GM12864 (cell line): ENCODE measurements around the gene TWF2.

Source experiments
- DNase-seq: peaks from one replicate; pipeline ENCODE4 v3.0.0-alpha.2; 2011; ENCODE audit warnings: low read depth
- H3K4me3 ChIP-seq: 2 replicates; pipeline ENCODE4 v1.5.1; 2011; ENCODE audit warnings: mild to moderate bottlenecking, low read depth, low read length, control low read depth
- TF ChIP-seq, protein P1 (sequence below): IDR thresholded peaks from 2 replicates; pipeline ENCODE4 v1.5.1; 2011; ENCODE audit warnings: low read depth, mild to moderate bottlenecking, moderate library complexity, low read length, control low read depth, inconsistent platforms; ENCODE audit errors: missing control alignments

The TWF2 gene

DNA sequence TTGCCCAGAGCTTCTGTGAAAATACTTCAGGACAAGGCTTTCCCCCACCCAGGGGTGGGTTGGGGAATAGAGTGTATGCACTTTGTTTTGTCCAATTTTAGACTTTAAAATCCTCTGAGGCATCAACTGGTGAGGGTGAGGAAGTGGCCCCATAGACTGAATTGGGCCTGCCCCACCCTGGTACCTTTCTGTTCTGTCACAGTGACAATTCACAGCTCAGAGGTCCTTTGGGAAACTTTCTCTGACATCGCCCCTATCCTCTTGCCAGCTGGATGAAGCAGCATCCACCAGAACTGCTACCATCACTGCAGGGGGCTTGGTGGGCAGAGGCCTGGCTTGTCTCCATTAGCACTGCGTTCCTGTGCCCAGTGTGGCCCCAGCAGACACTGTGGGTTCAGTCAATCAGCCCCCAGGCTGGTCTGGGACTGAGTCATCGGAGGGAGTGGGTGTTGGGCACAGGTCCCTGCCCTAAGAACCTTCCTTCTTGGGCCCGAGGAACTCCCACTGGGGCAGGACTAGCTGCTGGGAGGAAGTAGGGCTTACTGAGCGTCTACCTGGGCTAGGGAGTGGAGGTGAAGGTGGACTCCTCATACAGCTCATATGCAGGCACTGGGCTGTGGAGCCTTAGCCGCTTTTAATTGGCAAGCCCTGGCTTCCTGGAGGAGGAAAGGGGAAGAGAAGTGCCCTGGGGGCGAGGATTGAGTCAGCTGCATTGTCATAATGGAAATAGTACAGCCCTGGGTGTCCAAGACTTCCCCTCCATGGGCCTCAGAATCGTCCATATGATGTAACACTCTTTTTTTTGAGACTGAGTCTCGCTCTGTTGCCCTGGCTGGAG is 5.1 kb upstream of the TWF2 start:
- TF ChIP-seq, protein P1, sequence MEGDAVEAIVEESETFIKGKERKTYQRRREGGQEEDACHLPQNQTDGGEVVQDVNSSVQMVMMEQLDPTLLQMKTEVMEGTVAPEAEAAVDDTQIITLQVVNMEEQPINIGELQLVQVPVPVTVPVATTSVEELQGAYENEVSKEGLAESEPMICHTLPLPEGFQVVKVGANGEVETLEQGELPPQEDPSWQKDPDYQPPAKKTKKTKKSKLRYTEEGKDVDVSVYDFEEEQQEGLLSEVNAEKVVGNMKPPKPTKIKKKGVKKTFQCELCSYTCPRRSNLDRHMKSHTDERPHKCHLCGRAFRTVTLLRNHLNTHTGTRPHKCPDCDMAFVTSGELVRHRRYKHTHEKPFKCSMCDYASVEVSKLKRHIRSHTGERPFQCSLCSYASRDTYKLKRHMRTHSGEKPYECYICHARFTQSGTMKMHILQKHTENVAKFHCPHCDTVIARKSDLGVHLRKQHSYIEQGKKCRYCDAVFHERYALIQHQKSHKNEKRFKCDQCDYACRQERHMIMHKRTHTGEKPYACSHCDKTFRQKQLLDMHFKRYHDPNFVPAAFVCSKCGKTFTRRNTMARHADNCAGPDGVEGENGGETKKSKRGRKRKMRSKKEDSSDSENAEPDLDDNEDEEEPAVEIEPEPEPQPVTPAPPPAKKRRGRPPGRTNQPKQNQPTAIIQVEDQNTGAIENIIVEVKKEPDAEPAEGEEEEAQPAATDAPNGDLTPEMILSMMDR = no peak
- DNase-seq = peak; percentile 82
- peak overlapping the region; percentile 65; the same call in 1 of the 2 replicates for H3K4me3 ChIP-seq

GRCh38 chr3:52242039-52242438 is 3.1 kb upstream of the TWF2 start:
- H3K4me3 ChIP-seq = no peak overlapping the region
- no peak for DNase-seq
- TF ChIP-seq, protein P1 = no peak

GRCh38 chr3:52240886-52241370 is 2.0 kb upstream of the TWF2 start:
- DNase-seq = no peak
- TF ChIP-seq, protein P1 = no peak
- no peak overlapping the region for H3K4me3 ChIP-seq

DNA sequence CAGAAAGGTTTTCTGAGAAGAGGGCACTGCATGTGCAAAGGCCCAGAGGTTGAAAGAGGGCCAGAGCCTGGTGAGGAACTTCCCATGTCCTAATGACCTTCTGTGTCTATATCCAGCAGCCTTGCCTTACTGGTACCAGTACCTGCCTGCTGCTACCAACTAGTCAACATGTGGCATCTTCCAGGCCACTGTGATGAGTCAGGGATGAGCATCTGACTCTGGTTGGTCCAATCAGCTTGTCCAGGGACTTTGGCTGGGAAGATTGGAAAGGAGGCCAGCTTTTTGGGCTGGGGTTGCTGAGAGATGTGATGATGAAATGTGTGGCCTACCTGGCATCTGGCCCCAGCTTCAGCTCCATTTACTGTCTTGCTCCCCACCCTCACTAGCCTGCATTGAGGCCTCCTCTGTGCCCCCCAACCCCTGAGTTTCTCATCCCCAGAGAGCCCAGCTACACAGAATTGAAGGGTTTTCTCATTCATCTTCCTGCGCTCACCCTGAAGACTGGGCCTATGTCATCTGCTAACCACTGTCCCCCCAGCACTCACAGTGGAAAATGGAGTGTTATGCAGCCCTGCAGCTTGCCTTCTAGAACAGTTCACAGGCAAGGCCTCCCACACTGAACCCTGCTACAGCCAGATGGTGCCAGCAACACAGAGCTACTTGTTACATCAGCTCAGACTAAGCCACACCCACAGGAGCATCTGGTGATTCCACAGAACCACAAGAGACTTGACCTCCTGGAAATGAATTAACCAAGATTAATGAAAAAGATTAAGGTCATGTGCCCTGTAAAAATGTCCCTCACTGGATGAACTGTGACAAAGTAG is 1.3 kb upstream of the TWF2 start:
- DNase-seq = peak; percentile 87
- H3K4me3 ChIP-seq = peak overlapping the region; percentile 70
- TF ChIP-seq, protein P1 = peak; percentile 14

DNA sequence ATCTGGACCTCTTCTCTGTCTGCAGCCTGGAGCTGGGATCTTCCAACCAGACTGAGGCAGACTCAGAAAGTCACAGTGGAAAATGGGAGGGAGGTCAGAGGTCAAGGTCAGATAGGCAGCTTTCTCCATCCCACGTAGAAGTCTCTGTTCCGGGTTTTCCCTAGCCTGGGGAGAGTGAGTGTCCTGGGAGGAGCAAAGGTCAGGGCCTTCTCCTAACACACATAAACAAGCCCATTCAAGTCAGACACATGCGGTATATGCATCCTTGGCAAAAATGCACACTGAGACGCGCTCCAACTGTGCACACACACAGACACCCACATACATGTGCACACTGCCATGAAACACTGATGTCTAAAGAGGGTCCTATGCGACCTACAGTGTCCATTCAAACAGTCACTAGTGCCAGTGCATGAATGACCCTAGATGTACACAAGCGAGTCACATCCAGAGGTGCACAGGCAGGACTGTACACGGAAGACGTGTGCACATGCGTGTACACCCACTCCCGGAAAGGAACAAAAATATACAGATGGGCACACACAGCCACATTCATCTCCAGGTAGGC is 681 bp downstream of the TWF2 start:
- no peak for DNase-seq
- TF ChIP-seq, protein P1 = no peak
- H3K4me3 ChIP-seq = peak overlapping the region; percentile 70

DNA sequence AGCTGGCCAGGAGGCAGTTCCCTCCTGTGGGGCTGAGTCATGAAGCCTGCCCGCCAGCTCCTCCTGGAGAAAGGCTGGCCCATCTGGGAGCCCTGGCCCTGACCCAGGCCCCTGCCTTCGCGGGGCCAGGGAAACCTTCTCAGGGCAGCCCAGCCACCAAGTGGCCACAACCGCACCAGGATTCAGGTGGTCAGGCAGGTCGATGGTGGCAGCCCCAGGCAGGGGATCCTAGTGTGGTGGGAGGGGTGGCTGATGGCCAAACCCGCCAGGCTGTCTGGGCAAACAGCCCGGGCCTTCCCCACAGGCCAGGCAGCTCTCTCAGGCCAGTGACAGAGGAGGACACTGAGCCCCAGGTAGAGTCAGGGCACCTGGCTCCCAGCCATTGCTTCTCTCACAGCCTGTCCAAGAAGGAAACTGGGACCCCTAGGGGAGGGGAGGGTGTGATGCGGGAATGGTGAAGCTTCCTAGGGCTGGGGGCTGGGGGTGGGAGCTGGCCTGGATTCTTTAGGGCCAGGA is 1.2 kb downstream of the TWF2 start:
- TF ChIP-seq, protein P1 = no peak
- peak overlapping the region; percentile 70 for H3K4me3 ChIP-seq
- no peak for DNase-seq
